Gastrocnemius medialis (tissue), 4 donors: ENCODE results near the gene BCAT1. TPM values are rescaled to one million over a fixed set of nuclear protein-coding genes. Genes with fewer than 3 reads are reported as not detected.

Experiments used
- ATAC-seq, 2 donors: fragments of 150-250 bp; one replicate each; pipeline ENCODE4 v1.9.1; 2016
- DNase-seq, 2 donors: peaks; one replicate each; pipeline ENCODE4 v3.0.0-alpha.2; 2019
- H3K27ac ChIP-seq, 4 donors: fragments of 200-600 bp; sonication (generic); 1 replicate in 1 of 4; 2 replicates in 3 of 4; pipeline ENCODE4 v1.5.1; 2016 to 2018; ENCODE audit warnings: mild to moderate bottlenecking in 2 of 4, moderate library complexity in 1 of 4
- H3K27me3 ChIP-seq, 3 donors: fragments of 200-600 bp; sonication (generic) in 2 of 3; 1 replicate in 1 of 3; 2 replicates in 2 of 3; pipeline versions ENCODE4 v1.5.1 to v1.6.0; 2016 to 2019; ENCODE audit warnings: mild to moderate bottlenecking in 1 of 3, moderate library complexity in 1 of 3
- H3K36me3 ChIP-seq, 2 donors: fragments of 200-600 bp; sonication (generic) in 1 of 2; one replicate each; pipeline ENCODE4 v1.5.1; 2017 to 2018
- H3K4me1 ChIP-seq, 2 donors: fragments of 200-600 bp; sonication (generic) in 1 of 2; one replicate each; pipeline ENCODE4 v1.5.1; 2016 to 2017; ENCODE audit warnings: mild to moderate bottlenecking in 2 of 2
- H3K4me3 ChIP-seq, 4 donors: fragments of 200-600 bp; sonication (generic) in 3 of 4; 1 replicate in 1 of 4; 2 replicates in 3 of 4; pipeline ENCODE4 v1.5.1; 2016 to 2019; ENCODE audit warnings: mild to moderate bottlenecking in 2 of 4
- H3K9me3 ChIP-seq, 3 donors: fragments of 200-600 bp; sonication (generic) in 2 of 3; 1 replicate in 1 of 3; 2 replicates in 2 of 3; pipeline ENCODE4 v1.5.1; 2016 to 2019
- CTCF ChIP-seq, 5 experiments: fragments of 450-650 bp in 3 of 5; fragments of 200-600 bp in 2 of 5; sonication (generic) in 2 of 5; IDR thresholded peaks in 4 of 5; conservative IDR thresholded peaks in 1 of 5; 1 replicate in 4 of 5; 2 replicates in 1 of 5; pipeline ENCODE4 v1.5.1; 2016 to 2019; ENCODE audit warnings: antibody characterized with exemption in 5 of 5, mild to moderate bottlenecking in 3 of 5, moderate library complexity in 3 of 5
- POLR2A ChIP-seq, 2 donors: fragments of 450-650 bp; IDR thresholded peaks; one replicate each; pipeline ENCODE4 v1.6.1; 2017; ENCODE audit warnings: antibody characterized with exemption in 2 of 2, mild to moderate bottlenecking in 2 of 2, moderate library complexity in 2 of 2
- in situ Hi-C, 4 donors: fragments of 200-750 bp; cut with MboI; loops; one replicate each; pipeline versions ENCODE4 v1.15.0 to v1.8.0; 2017; ENCODE audit warnings: low sequenced_read_pairs in 4 of 4
- intact Hi-C: fragments of 100-400 bp; cut with DNase I; formaldehyde crosslinking; loops from one replicate; pipeline ENCODE4 v1.15.1; 2023; ENCODE audit warnings: low total_unique reads
- total RNA-seq, 4 donors: library from RNA; depleted of rRNA; stranded (reverse); fragments of >200 nt; gene quantifications; one replicate each; pipeline versions ENCODE4 v1.1.0 to v1.2.3, GENCODE V29; 2016

The BCAT1 gene
- total RNA-seq, 4 donors from 2014 or later, result 1.6 to 7.5 (median 3.9) TPM

GRCh38 chr12:24955389-24955788, 6.5 kb upstream of the BCAT1 start:
- in situ Hi-C loops (no loop called here), intact Hi-C loops (no loop called here)
- Histone ChIP-seq H3K27me3 (peaks cover 0 to 2% (median 0%) of the 10 kb centered on the region in 3 donors), H3K4me3 (no peak overlapping the region), H3K36me3 (no peaks in the 10 kb centered on the region), H3K9me3 (no peaks in the 10 kb centered on the region), H3K4me1 (no peaks in the 10 kb centered on the region), H3K27ac (no peak overlapping the region)
- TF ChIP-seq CTCF (IDR thresholded peaks at IDR 0.05 in 4 of 5, conservative IDR thresholded peaks at IDR 0.05 in 1 of 5), result no peak
- TF ChIP-seq POLR2A (IDR thresholded peaks at IDR 0.05), result no peak
- DNase-seq (no peak), ATAC-seq (no peak)

- ATAC-seq (no peak), DNase-seq (no peak)
- peaks cover 1 to 6% (median 2%) of the 10 kb centered on the region in 3 donors for H3K27me3 ChIP-seq
- no peaks in the 10 kb centered on the region for H3K4me1 ChIP-seq
- TF ChIP-seq CTCF (IDR thresholded peaks at IDR 0.05 in 4 of 5, conservative IDR thresholded peaks at IDR 0.05 in 1 of 5) (no peak), POLR2A (IDR thresholded peaks at IDR 0.05) (no peak)
- H3K27ac ChIP-seq, result no peak overlapping the region
- H3K4me3 ChIP-seq, result no peak overlapping the region
- intact Hi-C loops, result no loop called here
- no peaks in the 10 kb centered on the region for H3K36me3 ChIP-seq
- H3K9me3 ChIP-seq, result no peaks in the 10 kb centered on the region
- in situ Hi-C loops, result no loop called here
Observed at GRCh38 chr12:24954261-24954660, 5.4 kb upstream of the BCAT1 start.

- Histone ChIP-seq H3K9me3 (no peaks in the 10 kb centered on the region), H3K36me3 (no peaks in the 10 kb centered on the region), H3K4me3 (no peak overlapping the region), H3K4me1 (peaks cover 0 to 3% of the 10 kb centered on the region in 2 donors), H3K27ac (no peak overlapping the region), H3K27me3 (peaks cover 14 to 16% (median 16%) of the 10 kb centered on the region in 3 donors)
- intact Hi-C loops, result no loop called here
- DNase-seq (no peak), ATAC-seq (no peak)
- in situ Hi-C loops, result no loop called here
- TF ChIP-seq CTCF (IDR thresholded peaks at IDR 0.05 in 4 of 5, conservative IDR thresholded peaks at IDR 0.05 in 1 of 5) (no peak), POLR2A (IDR thresholded peaks at IDR 0.05) (no peak)
Observed at GRCh38 chr12:24952389-24952788, 3.5 kb upstream of the BCAT1 start.

DNA sequence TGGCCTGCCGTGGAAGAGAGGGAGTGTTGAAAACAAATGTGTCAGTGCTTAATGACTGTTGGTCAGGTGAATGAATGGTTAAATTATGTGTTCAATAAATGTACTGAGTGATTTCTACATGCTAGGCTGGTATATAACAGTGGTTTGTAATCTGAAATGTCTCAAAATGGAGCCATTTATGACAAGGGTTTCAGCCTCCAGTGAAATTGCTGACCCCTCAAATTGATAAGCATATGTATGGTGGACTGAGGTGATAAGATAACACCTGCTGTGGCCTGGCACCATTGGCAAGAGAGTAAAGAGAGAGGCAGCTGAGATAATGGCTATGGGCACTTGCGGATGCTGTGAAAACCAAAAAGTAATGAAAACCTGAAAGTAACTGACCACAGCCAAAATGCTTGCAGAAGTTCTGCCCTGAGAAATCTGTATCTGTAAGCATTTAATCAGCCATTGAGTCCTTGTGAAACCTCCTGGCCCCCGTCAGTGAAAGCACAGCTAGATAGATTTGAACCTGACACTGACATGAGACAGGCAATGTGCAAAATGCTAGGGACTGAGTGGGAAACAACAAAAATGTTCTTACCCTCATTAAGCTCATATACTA, 1.4 kb upstream of the BCAT1 start:
- Histone ChIP-seq H3K36me3 (no peaks in the 10 kb centered on the region), H3K27ac (no peak overlapping the region), H3K27me3 (peaks cover 16 to 19% (median 17%) of the 10 kb centered on the region in 3 donors), H3K4me1 (peaks cover 0 to 3% of the 10 kb centered on the region in 2 donors), H3K4me3 (no peak overlapping the region), H3K9me3 (no peaks in the 10 kb centered on the region)
- in situ Hi-C loops (no loop called here), intact Hi-C loops (no loop called here)
- ATAC-seq (no peak), DNase-seq (no peak)
- TF ChIP-seq POLR2A (IDR thresholded peaks at IDR 0.05), result no peak
- TF ChIP-seq CTCF (IDR thresholded peaks at IDR 0.05 in 4 of 5, conservative IDR thresholded peaks at IDR 0.05 in 1 of 5), result no peak

DNA sequence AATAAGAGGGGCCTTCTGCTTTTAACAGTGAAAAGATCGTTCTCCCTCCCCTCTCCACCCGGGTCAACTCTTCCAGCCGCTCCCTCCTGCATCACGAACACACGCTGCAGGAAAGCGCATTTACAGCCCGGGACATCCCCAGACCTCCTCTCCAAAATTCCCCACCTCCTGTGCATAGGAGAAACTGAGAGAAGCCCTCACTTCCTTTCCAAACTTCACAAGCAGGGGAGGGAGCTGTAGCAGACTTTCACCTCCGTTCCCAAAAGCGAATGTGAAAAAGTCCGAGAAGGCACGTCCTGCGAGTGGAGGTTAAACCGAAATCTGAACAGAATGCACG, 513 bp downstream of the BCAT1 start:
- peak overlapping the region; percentile 32 to 63 (median 52) for H3K4me3 ChIP-seq
- in situ Hi-C loops (no loop called here), intact Hi-C loops (no loop called here)
- H3K9me3 ChIP-seq, result no peaks in the 10 kb centered on the region
- peaks cover 16 to 19% (median 17%) of the 10 kb centered on the region in 3 donors for H3K27me3 ChIP-seq
- DNase-seq (no peak), ATAC-seq (no peak)
- no peak for TF ChIP-seq POLR2A (IDR thresholded peaks at IDR 0.05)
- no peak for TF ChIP-seq CTCF (IDR thresholded peaks at IDR 0.05 in 4 of 5, conservative IDR thresholded peaks at IDR 0.05 in 1 of 5)
- H3K36me3 ChIP-seq, result no peaks in the 10 kb centered on the region
- H3K4me1 ChIP-seq, result peaks cover 0 to 3% of the 10 kb centered on the region in 2 donors
- no peak overlapping the region for H3K27ac ChIP-seq
